Kidney capillary endothelial cell (primary cell): Measurements from ENCODE around the gene SPI1.
A peak's percentile ranks its signal among the peaks of the same experiment; 100 is the strongest.

ENCODE experiments used
- DNase-seq: peaks from one replicate; pipeline ENCODE4 v3.0.0-alpha.2; 2018; ENCODE audit warnings: low spot score

SPI1 gene

DNA sequence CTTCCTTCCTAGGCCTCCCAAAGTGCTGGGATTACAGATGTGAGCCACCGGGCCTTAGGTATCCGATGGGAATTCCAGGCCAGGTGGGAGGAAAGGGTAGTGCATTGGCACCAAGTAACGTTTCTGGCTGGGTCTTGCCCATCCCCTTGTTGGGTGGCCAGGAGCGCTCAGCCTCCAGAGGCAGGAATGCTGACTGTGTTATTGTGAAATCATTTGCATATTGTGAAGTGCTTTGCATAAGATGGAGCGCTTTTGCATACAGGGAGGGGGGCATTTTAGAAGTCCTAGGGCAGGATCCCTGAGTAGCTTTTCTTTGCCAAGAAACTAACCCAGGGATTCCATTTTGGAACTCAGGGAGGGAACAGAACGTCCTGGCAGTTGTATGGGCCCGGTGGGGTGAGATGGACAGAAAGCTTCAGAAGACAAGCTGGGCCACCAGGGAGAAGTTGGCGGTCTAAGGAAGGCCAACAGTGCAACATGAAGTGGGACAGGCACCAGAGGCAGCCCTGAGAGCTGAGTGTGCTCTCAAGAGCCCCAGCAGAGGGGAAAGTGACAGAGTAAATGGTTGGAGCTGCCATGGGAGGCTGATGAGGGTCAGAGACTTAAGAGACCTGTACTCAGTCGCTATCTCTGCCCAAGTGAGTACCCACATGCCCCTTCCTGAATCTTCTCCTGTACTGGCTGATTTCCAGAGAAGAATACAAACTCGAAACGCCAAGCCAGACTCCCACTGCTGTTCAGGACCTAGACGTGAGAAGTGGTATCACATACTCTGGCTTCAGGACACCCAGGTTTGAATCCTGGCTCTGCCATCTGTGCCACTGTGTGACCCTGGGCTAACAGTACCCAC lies 28.8 kb upstream of the SPI1 start:
- no peak for DNase-seq

DNA sequence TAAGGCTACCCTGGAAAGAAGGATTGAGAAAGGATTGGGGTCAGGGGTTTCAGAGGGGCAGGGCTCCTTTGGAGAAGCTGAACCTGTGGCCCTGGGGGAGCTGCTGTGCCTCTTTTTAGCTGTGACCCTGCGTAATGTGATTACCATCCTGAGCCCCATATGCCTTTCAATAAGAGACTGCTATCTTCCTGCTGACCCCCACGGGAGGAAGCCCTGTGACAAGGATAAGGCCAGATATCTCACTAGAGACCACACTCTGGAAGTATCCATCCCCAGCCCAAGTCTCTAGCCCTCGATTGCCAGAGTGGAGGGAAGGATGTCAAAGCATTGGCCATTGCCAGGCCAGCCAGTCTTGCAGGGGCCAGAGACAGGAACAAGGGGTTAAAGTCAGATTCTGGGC lies 25.2 kb upstream of the SPI1 start:
- no peak for DNase-seq

DNA sequence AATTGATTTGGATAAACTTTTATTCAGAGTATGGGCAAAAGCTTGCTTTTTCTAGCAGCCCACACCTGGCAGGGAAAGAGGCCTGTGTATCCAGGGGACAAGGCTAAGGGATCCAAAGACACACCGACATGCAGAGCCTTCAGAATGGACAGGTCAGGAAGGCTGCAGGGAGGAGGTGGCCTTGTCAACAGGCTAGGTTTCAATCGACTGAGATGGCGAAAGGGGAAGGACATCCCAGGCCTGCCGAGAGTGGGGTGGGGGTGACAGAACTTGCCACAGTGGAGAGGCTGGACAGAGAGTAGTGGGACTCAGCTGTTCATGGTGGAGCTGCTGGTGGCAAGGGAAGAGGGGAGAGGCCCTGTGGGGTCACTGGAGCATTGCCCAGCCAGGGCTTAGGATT lies 24.8 kb upstream of the SPI1 start:
- no peak for DNase-seq

GRCh38 chr11:47400768-47401279 lies 22.5 kb upstream of the SPI1 start:
- DNase-seq: no peak

DNA sequence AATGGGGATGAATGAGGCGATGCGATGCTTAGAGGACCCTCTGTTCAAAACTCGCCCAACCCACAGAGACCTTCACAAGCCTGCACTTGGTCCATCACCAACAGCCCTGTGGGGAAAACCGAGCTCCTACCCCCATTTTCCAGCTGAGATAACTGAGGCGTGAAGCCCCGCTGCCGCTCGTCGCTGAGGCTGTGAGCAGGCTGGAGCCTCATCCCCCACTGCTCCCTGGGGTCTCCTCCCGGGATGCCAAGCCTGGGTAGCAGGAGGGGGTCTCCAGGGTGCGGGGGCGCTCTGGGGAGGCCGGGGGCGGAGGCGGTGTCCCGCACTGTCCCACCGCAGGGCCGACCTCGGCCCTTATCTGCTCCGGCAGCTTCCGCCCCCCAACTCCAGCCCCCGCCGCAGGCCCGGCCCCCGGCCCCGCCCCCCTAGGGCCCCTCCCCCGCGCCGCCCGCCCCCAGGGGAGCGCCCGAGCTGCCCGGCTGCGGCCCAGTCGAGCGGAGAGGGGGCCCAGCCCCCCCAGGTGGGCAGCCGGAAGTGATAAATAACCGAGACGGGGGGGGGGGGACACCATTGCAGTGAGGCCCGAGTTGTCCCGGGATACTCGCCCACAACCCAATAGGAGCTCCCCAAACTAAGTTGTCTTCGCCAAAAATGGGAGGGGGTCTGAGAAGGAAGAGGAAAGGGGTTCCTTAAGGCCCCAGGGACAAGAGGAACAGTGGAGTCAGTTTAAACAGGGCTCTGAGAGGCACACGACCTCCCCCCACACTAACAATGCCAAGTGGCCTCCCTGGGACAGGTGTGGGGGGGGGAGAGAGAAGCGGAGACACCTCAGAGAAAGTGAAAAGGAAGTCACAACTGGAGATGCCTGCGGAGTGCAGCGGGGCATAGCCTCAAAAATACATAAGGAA lies 21.8 kb upstream of the SPI1 start:
- no peak for DNase-seq

DNA sequence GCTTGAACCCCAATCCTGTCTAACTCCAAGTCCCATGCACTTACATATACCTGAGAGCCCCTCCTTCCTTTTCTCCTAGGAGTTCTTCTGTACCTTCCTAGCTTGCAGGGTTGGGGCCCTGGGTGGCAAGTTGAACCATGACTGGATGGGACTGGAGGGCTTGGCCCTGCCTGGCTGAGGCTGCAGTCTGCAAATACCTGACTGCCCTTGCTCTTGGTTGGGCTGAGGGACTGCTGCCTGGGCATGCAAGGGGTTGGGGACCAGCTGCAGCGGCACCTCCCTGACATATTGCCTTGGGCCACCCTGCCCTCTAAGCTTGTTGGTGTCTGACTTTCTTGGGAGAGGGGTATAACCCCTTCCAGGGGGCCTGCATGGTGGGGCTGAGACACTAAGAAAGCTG lies 20.2 kb upstream of the SPI1 start:
- no peak for DNase-seq

DNA sequence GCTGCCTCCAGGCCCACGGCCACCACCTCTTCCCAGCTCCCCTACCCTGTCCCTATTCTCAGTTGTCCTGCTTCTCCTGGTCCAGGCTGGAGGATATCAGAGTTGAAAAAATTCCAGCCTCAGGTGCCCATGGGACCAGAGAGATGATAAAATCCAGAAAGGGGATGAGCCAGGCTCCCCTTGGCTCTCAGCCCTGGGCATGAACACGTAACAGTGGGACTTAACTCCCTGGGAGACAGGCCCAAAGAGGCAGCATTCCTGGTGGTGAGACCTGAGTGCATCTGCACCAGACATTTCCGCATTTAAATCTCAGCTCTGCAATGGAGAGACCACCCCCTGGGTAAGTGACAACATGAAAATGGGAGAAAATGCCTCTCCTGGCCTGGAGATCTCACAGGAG lies 19.7 kb upstream of the SPI1 start:
- DNase-seq: no peak

DNA sequence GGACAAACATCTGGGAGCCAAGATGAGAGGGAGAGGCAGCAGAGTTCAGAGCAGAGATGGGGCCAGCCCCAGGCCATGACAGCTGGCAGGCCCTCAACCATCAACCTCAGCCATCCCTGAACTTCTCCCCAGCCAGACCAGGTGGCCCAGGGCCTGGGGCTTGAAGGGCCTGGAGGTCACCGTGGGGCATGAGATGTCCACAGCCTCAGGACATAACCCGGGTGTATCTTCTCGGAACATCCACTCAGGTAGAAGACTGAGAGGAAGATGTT lies 17.6 kb upstream of the SPI1 start:
- no peak for DNase-seq

- DNase-seq: no peak
These were observed 17.1 kb upstream of the SPI1 start for GRCh38 chr11:47395223-47396048.

DNA sequence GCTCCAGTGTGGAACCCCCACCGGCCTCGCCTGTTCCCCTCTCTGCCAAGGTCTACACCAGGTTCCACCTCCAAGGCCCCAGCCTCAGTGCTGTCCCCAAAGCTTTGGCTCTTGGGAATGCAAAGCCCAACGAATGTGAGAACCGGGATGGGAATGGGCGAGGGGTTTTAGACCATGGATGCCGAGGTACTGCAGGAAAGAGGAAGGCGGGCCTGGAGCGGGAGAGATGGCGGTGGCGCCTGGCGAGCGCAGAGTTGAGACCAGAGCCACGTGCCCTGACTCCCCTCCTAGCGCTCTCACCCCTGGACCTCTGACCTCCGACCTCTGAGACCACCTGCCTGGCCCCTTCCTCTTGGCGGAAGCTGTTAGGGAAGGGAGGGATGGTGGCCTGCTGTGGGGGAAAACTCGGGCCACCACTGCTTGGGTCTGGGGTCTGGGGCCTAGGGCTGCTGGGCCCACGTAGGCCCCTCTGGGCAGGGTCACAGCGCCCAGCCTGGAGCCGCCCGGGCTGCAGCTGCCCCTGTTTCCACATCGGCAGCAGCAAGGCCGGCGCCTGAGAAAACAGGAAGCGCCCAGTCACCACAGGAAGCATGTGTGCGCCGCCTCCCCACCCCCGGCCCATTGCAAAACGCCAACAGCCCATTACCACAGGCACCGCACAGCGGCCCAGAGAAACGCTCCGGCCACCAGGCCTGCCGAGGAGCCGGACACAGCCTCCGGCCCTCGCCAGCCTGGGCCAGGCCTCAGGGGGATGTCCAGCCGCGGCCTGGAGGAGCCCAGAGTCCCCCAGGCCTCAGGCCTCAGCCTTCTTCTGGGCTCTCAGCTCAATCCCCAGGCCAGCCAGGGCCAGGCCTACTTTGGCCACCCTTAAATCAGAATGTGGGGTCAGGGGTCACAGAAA lies 16.2 kb upstream of the SPI1 start:
- peak; percentile 84 for DNase-seq

GRCh38 chr11:47394050-47394321 lies 15.6 kb upstream of the SPI1 start:
- DNase-seq: no peak

GRCh38 chr11:47393163-47394049 lies 15.1 kb upstream of the SPI1 start:
- peak; percentile 40 for DNase-seq

DNA sequence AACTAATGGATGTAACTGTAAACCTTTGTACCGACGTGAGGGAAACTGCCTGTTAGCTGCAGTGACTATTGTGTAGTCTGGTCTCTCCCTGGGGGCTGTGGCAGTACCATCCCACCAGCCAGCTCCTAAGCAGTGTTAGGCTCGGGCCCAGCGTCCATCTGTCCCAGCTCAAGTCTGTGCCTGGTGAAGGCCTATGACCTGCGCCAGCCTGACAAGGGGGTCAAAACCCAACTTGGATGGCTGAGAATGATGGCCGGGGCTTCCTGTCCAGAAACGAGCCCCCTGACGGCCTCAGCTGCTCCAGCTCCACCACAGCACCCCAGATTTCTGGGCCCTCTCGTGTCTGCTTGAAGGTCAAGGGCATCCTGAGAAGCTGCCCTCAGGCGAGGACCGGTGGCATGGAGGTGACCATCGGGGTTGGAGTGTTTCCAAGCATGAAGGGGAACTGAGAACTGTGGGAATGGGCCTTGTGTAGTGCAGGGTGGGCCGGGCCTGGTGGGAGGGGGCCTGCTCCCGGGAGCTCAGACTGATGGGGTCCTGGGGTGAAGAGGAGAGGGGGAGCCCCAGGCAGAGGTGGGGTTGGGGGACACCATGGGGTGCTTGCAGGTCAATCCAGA lies 14.3 kb upstream of the SPI1 start:
- no peak for DNase-seq

DNA sequence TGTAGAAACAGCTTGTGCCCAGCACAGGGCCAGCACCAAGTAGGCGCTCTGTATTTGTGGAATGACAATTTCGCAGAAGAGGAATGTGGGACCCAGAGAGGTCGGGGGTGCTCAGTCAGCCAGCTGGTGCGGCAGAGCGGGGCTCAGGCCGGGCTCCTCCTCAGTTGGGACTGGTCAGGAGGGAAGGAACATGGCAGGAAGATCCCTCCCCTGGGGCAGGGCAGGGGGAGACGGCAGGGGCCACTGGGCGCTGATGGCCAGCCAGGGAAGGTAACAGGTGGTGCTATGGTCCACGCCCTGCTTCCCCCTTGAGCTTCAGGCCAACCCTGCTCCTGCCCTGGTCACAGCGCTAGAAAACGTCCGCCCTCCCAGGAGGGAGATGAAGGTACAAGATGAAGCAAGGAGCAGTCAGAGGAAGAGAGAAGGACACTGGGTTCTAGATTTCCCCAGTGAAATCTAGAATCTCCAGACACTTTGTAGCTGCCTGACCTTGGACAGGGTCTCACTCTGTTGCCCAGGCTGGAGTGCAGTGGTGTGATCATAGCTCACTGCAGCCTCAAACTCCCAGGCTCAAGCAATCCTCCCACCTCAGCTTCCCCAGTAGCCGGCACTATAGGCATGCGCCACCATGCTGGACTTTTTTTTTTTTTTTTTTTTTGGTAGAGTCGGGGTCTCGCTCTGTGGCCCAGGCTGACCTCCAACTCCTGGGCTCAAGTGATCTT lies 13.5 kb upstream of the SPI1 start:
- no peak for DNase-seq

- no peak for DNase-seq
These were observed 12.8 kb upstream of the SPI1 start for GRCh38 chr11:47391077-47391583.

DNA sequence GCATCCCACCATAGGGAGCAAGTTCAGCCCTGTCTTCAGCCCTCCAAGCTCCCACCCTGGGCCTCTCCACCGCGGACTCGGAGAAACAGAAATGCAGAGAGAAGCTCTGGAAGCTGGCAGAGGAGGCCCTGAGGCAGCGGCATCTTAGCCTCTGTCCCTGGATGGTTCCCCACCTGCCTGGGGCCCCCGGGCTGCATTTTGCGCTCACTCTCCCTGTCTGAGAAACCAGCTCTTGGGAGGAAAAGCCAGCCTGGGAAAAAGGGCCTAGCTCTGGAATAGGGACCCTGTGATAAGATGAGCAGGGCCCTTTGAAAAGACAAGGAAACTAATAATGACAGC lies 12.0 kb upstream of the SPI1 start:
- DNase-seq: no peak

- DNase-seq: no peak
These were observed 11.5 kb upstream of the SPI1 start for GRCh38 chr11:47389577-47390421.
